NCI-H2227 (cell line): ENCODE measurements around the gene CCDC61.

Experiments used
- DNase-seq: peaks from one replicate; lab custom pipeline; 2025; ENCODE audit not compliant: unreplicated experiment; lab: John Stamatoyannopoulos, UW

CCDC61 gene

GRCh38 chr19:45994998-45995714 lies at the start of gene CCDC61:
Gene CCDC61 (plus strand): TSS chr19:45995467. CDS start chr19:46003019, 7,552 bp downstream.
- DNase-seq, result peak; percentile 99

- DNase-seq, result no peak
These were observed 47.3 kb upstream of the CCDC61 start for GRCh38 chr19:45947926-45948325.

- no peak for DNase-seq
These were observed 43.0 kb upstream of the CCDC61 start for GRCh38 chr19:45952341-45952685.

- DNase-seq, result peak; percentile 82
These were observed 42.4 kb upstream of the CCDC61 start for GRCh38 chr19:45952686-45953505.

GRCh38 chr19:45953676-45954075 lies 41.6 kb upstream of the CCDC61 start:
- no peak for DNase-seq

- DNase-seq, result peak; percentile 97
These were observed 41.1 kb upstream of the CCDC61 start for GRCh38 chr19:45954156-45954555.

GRCh38 chr19:45955905-45956608 lies 39.2 kb upstream of the CCDC61 start:
- peak; percentile 41 for DNase-seq

- no peak for DNase-seq
These were observed 36.9 kb upstream of the CCDC61 start for GRCh38 chr19:45958320-45958719.

GRCh38 chr19:45958769-45959516 lies 36.3 kb upstream of the CCDC61 start:
- no peak for DNase-seq

- DNase-seq, result no peak
These were observed 35.7 kb upstream of the CCDC61 start for GRCh38 chr19:45959517-45960025.

- no peak for DNase-seq
These were observed 34.6 kb upstream of the CCDC61 start for GRCh38 chr19:45960595-45961235.

GRCh38 chr19:45962021-45962420 lies 33.2 kb upstream of the CCDC61 start:
- no peak for DNase-seq

GRCh38 chr19:45967246-45967645 lies 28.0 kb upstream of the CCDC61 start:
- DNase-seq, result no peak

GRCh38 chr19:45968626-45969025 lies 26.6 kb upstream of the CCDC61 start:
- DNase-seq, result no peak

- DNase-seq, result no peak
These were observed 25.6 kb upstream of the CCDC61 start for GRCh38 chr19:45969676-45970075.

- DNase-seq, result no peak
These were observed 23.9 kb upstream of the CCDC61 start for GRCh38 chr19:45971260-45971902.

- DNase-seq, result no peak
These were observed 23.0 kb upstream of the CCDC61 start for GRCh38 chr19:45972081-45972946.

GRCh38 chr19:45972947-45973540 lies 22.2 kb upstream of the CCDC61 start:
- no peak for DNase-seq
